DND-41 (cell line): ENCODE data around the gene NEBL.

ENCODE experiments used
- CTCF ChIP-seq: IDR thresholded peaks from 2 replicates; pipeline ENCODE4 v1.5.1; 2012; ENCODE audit warnings: borderline replicate concordance, low read length, moderate library complexity, mild to moderate bottlenecking; ENCODE audit not compliant: poor library complexity, severe bottlenecking; ENCODE audit errors: extremely low read depth
- EZH2 ChIP-seq: IDR thresholded peaks from 3 replicates; pipeline ENCODE4 v1.6.1; 2012; ENCODE audit warnings: borderline replicate concordance, low read depth, mild to moderate bottlenecking, moderate library complexity, low read length, inconsistent platforms; ENCODE audit not compliant: severe bottlenecking

- TF ChIP-seq CTCF: no peak
- TF ChIP-seq EZH2: no peak
Observed at GRCh38 chr10:20778008-20778757, 118.9 kb downstream of the NEBL start.
